ENCODE data around the gene PAX1. TPM values are rescaled to one million over a fixed set of nuclear protein-coding genes. Genes with fewer than 3 reads are reported as not detected.
A peak's percentile ranks its signal among the peaks of the same experiment; 100 is the strongest.

Gene PAX1
- total and polyA plus RNA-seq, 9 donors = 0.58 to 3.3 (median 0.98) TPM

DNA sequence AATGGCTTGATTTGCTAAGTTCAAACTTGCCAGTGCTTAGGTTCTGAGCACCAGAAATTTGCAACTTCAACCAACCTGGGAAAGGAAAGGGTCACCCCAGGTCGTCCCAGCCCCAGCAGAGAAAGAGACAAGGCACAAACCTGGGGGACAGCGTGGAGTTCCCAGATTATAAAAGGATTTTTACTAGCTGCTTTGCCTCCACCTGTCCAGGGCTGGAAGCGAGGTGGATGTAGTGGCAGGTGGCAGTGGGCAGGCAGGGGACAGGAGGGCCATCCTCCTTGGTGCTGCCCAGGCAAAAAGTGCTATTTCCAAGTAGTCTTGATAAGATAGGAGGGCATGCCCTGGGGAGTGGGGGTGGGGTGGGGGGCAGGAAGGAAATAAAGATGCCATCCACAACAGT lies 4.9 kb downstream of the PAX1 start:
- H3K9me3 ChIP-seq (replicated peaks; ENCODE audit: control insufficient read depth, low read depth, low read length) = no peaks in the 10 kb centered on the region
- 7% methylated on average over 3 of the region's 3 CpGs for WGBS (ENCODE audit: insufficient coverage)
- peaks cover 84% of the 10 kb centered on the region for H3K27me3 ChIP-seq (ENCODE audit: control insufficient read depth, insufficient read depth, low read length)
- H3K4me3 ChIP-seq (ENCODE audit: low read length) = no peak overlapping the region
- peaks cover 5% of the 10 kb centered on the region for H3K4me1 ChIP-seq (ENCODE audit: control insufficient read depth, insufficient read depth, low read length)
- no peak for DNase-seq
- H3K27ac ChIP-seq (ENCODE audit: low read length) = no peak overlapping the region
- no peaks in the 10 kb centered on the region for H3K36me3 ChIP-seq (ENCODE audit: control insufficient read depth, insufficient read depth, low read length)

DNA sequence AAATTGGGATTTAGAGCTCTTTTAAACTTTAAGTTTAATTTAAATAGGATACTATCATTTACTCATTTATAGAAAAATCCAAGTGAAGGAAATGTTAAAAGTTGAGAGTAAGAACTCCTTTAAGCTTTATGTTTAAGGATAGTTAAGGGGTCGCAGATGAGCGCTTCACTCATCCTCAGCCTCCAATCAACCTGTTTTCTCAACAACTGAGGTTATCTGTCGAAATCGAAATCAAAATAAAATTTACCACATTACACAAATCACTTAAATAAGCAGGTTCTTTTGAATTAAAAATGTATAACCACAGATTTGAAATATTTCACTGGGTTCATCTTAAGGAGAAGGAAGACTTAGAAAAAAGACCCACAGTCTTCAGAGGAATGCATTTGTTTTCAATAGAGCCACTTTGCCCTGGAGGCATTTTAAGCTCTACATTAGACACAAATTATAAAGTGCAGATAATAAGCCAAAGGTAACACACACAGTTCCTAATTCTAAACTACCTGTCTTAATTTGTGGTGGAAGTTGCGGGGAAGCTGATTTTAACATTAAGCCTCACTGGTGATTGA lies 5.5 kb downstream of the PAX1 start:
- DNase-seq = no peak
- Histone ChIP-seq H3K4me1 (ENCODE audit: control insufficient read depth, insufficient read depth, low read length) (peaks cover 4% of the 10 kb centered on the region), H3K36me3 (ENCODE audit: control insufficient read depth, insufficient read depth, low read length) (no peaks in the 10 kb centered on the region), H3K4me3 (ENCODE audit: low read length) (no peak overlapping the region), H3K27ac (ENCODE audit: low read length) (no peak overlapping the region), H3K27me3 (ENCODE audit: control insufficient read depth, insufficient read depth, low read length) (peaks cover 86% of the 10 kb centered on the region), H3K9me3 (replicated peaks; ENCODE audit: control insufficient read depth, low read depth, low read length) (no peaks in the 10 kb centered on the region)
- WGBS (ENCODE audit: insufficient coverage) = no CpG with 5 or more reads among the region's 5 CpGs

DNA sequence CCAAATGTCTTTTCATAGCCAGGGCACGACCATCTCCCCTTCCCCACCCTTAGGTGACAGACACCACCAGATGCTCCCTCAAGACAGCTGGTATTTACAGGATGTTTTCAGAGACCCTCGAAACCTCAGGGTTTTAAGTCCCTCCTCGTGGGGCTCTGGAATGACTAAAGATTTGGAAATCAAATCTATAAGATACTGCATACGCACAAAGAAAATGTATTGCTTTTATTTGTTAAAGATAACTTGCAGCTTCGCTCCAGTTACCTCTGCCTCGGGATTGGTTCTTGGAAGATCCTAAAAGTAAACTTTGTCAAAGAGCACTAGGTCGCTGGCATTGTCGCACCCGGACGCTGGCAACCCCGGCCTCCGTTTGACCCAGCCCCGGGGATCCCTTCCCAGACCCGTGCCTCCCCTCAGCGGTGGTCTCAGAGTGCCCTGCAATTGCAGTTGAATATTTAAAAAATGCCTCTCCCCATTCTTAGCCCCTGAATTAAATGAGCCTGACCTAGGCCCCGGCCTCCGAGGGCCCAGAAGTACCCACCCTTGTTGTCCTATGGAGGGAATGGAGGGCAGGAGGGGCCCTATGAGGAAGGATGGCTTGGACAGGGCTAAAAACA lies 7.1 kb downstream of the PAX1 start:
- H3K27me3 ChIP-seq (ENCODE audit: control insufficient read depth, insufficient read depth, low read length) = peaks cover 84% of the 10 kb centered on the region
- no peaks in the 10 kb centered on the region for H3K36me3 ChIP-seq (ENCODE audit: control insufficient read depth, insufficient read depth, low read length)
- H3K4me1 ChIP-seq (ENCODE audit: control insufficient read depth, insufficient read depth, low read length) = no peaks in the 10 kb centered on the region
- H3K27ac ChIP-seq (ENCODE audit: low read length) = no peak overlapping the region
- no peaks in the 10 kb centered on the region for H3K9me3 ChIP-seq (replicated peaks; ENCODE audit: control insufficient read depth, low read depth, low read length)
- no peak overlapping the region for H3K4me3 ChIP-seq (ENCODE audit: low read length)
- 28% methylated on average over 14 of the region's 17 CpGs for WGBS (ENCODE audit: insufficient coverage)
- DNase-seq = no peak

DNA sequence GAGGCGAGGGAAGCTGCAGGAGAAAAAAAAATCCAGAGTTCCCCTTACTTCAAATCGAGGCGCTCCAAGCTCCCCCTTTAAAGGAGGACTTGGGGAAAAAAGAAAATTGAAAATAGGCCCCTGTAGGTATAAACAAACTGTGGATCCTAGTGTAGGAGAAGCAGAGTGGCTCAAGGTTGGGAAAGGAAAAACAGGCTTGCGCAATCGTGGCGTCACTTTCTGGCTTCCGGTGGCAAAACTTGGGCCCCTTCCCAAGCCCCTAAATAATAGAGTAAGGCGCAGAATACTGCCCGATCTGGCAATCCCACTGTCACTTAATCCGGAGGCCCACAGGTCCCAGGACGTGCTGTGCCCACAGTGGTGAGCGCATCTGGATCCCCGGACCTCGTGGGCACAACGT lies 8.0 kb downstream of the PAX1 start:
- H3K27me3 ChIP-seq (ENCODE audit: control insufficient read depth, insufficient read depth, low read length) = peaks cover 79% of the 10 kb centered on the region
- 12% methylated on average over 9 of the region's 15 CpGs for WGBS (ENCODE audit: insufficient coverage)

DNA sequence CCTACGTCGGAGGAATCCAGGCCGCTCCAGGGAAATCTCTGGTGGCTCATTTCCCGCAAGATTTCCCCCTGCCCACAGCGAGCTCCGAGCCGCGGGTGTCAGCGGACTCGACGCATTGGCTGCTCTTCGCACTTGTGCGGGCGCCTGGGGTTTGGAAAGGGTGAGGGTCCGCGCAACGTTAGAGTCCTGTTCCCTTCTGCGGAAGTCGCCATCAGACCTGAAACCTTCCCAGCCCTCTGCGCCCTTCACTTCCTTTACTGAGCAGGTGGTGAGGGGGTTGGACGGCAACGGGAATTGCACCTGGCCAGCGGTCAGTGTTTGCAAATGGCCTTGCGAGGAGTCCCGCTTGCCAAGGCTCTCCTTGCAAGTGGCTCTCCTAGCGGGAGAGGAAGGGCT lies 8.4 kb downstream of the PAX1 start:
- H3K4me3 ChIP-seq (ENCODE audit: low read length) = no peak overlapping the region
- peaks cover 75% of the 10 kb centered on the region for H3K27me3 ChIP-seq (ENCODE audit: control insufficient read depth, insufficient read depth, low read length)
- H3K9me3 ChIP-seq (replicated peaks; ENCODE audit: control insufficient read depth, low read depth, low read length) = no peaks in the 10 kb centered on the region
- H3K36me3 ChIP-seq (ENCODE audit: control insufficient read depth, insufficient read depth, low read length) = no peaks in the 10 kb centered on the region
- DNase-seq = no peak
- H3K4me1 ChIP-seq (ENCODE audit: control insufficient read depth, insufficient read depth, low read length) = no peaks in the 10 kb centered on the region
- no peak overlapping the region for H3K27ac ChIP-seq (ENCODE audit: low read length)
- 1% methylated on average over 15 of the region's 26 CpGs for WGBS (ENCODE audit: insufficient coverage)

More for the DNA sequence above, 8.0 kb downstream of the PAX1 start:
- H3K4me3 ChIP-seq (ENCODE audit: low read length) = no peak overlapping the region
- H3K27ac ChIP-seq (ENCODE audit: low read length) = no peak overlapping the region
- no peak for DNase-seq
- H3K4me1 ChIP-seq (ENCODE audit: control insufficient read depth, insufficient read depth, low read length) = no peaks in the 10 kb centered on the region
- H3K9me3 ChIP-seq (replicated peaks; ENCODE audit: control insufficient read depth, low read depth, low read length) = no peaks in the 10 kb centered on the region
- H3K36me3 ChIP-seq (ENCODE audit: control insufficient read depth, insufficient read depth, low read length) = no peaks in the 10 kb centered on the region

DNA sequence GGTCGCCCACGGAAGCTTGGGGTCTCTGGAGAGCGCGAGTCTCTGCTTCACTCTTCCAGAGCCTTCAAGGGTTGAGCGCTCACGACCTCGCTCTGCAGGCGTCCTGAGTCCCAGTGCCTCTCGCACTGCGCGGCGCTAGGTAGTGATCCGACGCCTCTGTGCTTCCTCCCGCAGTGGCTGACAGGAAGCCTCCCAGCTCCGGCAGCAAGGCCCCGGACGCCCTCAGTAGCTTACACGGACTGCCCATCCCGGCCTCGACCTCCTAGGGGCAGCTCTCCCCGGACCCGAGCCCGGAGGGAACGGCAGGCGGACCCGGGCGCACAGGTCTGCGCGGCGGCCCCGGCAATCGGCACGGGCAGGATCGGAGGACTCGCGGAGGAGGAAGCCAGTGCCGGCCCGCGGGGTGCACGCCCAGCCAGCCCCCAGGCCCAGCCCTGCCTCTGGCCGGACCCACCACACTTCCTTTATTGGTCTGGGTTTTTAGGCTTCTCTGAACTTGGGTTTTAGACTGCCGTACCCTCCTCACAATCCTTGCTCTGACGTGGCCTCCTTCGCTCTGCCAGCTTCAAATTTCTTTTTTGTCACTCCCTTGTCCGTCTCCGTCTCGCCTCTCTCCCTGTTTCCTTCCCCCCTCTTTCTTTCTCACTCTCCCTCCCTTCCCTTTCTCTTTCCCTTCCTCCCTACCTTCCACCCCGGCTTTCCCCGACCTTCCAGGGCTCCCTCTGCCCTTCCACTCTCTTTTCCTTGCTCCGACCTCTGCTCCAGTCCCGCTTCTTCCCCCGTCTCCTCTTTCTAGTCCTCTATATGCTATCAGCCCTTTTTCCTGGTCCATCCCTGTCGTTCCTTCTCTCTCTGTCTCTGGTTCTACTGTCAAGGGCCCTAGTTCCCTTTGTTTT lies 9.1 kb downstream of the PAX1 start:
- Histone ChIP-seq H3K36me3 (ENCODE audit: control insufficient read depth, insufficient read depth, low read length) (no peaks in the 10 kb centered on the region), H3K4me1 (ENCODE audit: control insufficient read depth, insufficient read depth, low read length) (no peaks in the 10 kb centered on the region), H3K4me3 (ENCODE audit: low read length) (no peak overlapping the region), H3K9me3 (replicated peaks; ENCODE audit: control insufficient read depth, low read depth, low read length) (no peaks in the 10 kb centered on the region), H3K27me3 (ENCODE audit: control insufficient read depth, insufficient read depth, low read length) (peaks cover 68% of the 10 kb centered on the region), H3K27ac (ENCODE audit: low read length) (no peak overlapping the region)
- WGBS (ENCODE audit: insufficient coverage) = 5% methylated on average over 53 of the region's 54 CpGs
- no peak for DNase-seq

DNA sequence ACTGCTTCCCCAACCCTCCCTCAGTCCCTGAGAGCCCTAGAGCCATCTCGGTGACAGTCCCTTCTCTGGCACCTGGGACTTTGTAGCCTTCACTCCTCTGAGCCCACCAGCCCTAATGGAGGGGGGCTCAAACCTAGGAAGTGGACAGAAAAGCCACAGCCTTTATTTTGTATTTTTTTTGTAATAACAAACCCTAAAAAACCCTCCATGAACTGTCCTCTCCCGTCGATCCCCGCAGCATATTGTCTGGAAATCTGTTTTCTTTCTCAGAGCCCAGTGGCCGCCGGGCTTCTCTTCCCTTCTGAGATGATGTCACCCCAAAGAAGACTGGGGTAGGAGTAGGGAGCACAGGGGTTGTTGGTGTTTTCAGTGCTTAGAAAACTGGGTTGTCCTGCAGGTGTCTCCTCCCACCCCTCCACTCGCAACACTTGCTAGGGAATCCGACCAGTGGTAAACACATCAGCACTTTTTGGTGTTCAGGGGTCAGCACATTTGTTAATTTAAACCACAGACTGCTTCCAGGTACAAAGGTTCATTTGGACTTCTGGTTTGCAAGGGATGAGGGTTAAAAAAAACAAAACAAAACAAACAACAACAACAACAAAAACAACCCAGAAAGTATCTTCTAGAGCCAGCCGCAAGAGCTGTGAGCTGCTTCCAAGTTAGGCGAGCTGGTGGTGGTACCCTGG lies 9.9 kb downstream of the PAX1 start:
- WGBS (ENCODE audit: insufficient coverage) = 7% methylated on average over 3 of the region's 10 CpGs
- H3K27me3 ChIP-seq (ENCODE audit: control insufficient read depth, insufficient read depth, low read length) = peaks cover 62% of the 10 kb centered on the region
- H3K27ac ChIP-seq (ENCODE audit: low read length) = no peak overlapping the region
- H3K4me1 ChIP-seq (ENCODE audit: control insufficient read depth, insufficient read depth, low read length) = no peaks in the 10 kb centered on the region
- no peak overlapping the region for H3K4me3 ChIP-seq (ENCODE audit: low read length)
- no peak for DNase-seq
- H3K9me3 ChIP-seq (replicated peaks; ENCODE audit: control insufficient read depth, low read depth, low read length) = no peaks in the 10 kb centered on the region
- no peaks in the 10 kb centered on the region for H3K36me3 ChIP-seq (ENCODE audit: control insufficient read depth, insufficient read depth, low read length)

DNA sequence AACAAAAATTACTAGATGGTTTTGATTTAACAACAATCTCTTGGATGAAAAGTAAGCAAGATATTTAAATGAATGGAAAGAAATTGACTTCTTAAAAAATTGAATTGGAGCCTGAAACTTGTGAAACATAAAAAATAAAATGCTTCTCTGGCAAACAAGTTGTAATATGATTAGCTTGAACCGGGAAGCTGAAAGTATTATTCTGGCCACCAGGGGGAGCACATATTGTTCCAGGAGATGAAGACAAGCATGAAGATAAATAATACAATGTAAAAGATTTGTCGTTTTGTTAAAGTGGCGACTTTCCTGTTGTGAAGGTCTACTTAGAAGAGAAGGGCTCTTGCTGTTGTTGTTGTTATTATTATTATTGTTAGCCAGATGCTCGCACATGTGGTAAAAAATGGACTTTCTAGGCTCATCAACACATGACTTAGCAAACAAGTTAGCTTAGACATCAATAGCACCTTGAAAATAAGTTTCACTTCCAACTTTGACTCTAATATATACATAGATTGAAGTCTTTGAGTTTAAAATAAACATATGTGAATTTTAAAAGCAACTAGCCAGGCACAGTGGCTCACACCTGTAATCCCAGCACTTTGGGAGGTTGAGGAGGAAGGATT lies 14.2 kb downstream of the PAX1 start:
- Histone ChIP-seq H3K4me3 (ENCODE audit: low read length) (no peak overlapping the region), H3K27ac (ENCODE audit: low read length) (no peak overlapping the region), H3K27me3 (ENCODE audit: control insufficient read depth, insufficient read depth, low read length) (peaks cover 31% of the 10 kb centered on the region), H3K9me3 (replicated peaks; ENCODE audit: control insufficient read depth, low read depth, low read length) (no peaks in the 10 kb centered on the region), H3K4me1 (ENCODE audit: control insufficient read depth, insufficient read depth, low read length) (no peaks in the 10 kb centered on the region), H3K36me3 (ENCODE audit: control insufficient read depth, insufficient read depth, low read length) (no peaks in the 10 kb centered on the region)
- WGBS (ENCODE audit: insufficient coverage) = no CpG with 5 or more reads among the region's 4 CpGs
- peak; percentile 89 for DNase-seq

DNA sequence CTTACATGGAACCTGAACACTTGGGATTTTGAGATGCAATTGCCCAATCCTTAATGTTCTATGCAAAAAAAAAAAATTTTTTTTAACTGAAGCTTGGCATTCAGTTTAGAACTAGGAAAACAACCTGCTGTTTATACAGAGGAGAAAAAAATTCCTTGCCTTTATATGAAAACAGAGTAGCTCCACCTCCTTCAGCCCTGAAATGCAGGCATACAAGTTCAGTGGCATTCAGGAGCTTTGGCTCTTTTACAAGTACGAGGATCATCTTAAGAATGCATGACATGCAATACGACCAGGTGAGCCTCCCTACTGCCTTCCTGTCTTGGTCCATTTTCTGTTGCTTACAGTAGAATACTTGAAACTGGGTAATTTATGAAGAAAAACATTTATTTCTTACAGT lies 20.4 kb downstream of the PAX1 start:
- Histone ChIP-seq H3K4me3 (ENCODE audit: low read length) (no peak overlapping the region), H3K27me3 (ENCODE audit: control insufficient read depth, insufficient read depth, low read length) (no peaks in the 10 kb centered on the region), H3K4me1 (ENCODE audit: control insufficient read depth, insufficient read depth, low read length) (no peaks in the 10 kb centered on the region), H3K36me3 (ENCODE audit: control insufficient read depth, insufficient read depth, low read length) (no peaks in the 10 kb centered on the region), H3K27ac (ENCODE audit: low read length) (no peak overlapping the region), H3K9me3 (replicated peaks; ENCODE audit: control insufficient read depth, low read depth, low read length) (no peaks in the 10 kb centered on the region)
- no peak for DNase-seq
- no CpG with 5 or more reads among the region's 2 CpGs for WGBS (ENCODE audit: insufficient coverage)

All from muscle of leg (tissue), 11 donors.